Diencephalon (tissue), 1 donor: ENCODE results near the gene NVL. TPM values are rescaled to one million over a fixed set of nuclear protein-coding genes. Genes with fewer than 3 reads are reported as not detected.

Experiments used
- small RNA-seq: library from RNA; depleted of rRNA; stranded (forward); fragments of <200 nt; gene quantifications from one replicate; pipeline ENCODE3, GENCODE V24; 2014
- total RNA-seq: library from RNA; depleted of rRNA; stranded (reverse); fragments of >200 nt; gene quantifications from one replicate; pipeline ENCODE4 v1.2.3, GENCODE V29; 2014

The NVL gene
- total RNA-seq = 38.8 TPM

DNA sequence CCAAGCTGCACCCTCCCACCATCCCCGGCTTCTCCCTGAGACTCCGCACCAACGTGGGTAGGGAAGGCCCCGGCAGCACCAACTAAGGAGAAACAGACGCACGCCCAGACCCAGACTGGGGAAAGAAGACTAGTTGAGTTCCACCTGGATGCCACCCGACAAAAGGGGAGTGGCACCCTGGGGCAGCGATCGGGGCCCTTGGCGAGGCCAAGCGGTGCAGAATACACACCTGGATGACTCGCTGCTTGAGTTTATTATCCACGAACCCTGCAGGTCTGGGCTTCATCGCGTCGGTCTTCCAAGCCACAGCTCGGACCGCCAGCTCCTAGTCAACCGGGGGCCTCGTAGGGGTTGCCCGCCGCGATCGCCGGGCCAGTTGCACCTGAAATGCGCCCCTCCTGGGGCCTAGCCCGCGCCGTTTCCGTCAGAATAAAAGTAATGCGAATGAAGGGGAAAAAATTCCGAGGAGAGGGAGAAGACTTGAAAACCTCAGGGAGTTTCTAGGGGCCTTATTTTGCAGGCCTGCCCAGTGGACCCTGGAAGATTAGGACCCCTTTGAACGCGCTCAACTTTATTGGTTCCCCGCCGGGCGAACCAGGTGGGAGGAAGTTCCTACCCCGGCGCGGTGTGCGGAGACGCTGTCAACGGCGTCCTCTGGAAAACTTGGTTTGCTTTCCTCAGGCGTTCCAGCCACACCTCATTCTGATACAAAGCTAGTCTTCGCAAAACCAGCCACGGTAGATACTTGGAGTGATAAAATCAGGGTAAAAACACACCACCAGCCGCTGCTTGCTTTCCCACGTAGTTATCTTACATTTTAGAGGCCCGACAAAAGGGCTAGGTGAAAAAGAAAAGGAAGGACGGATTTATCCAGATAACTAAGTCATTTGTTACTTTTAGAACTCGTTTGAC is at the start of gene NVL:
Gene NVL (minus strand): TSS at position 331 of the 912 bp plus-strand sequence. CDS start 45 bp downstream, at position 286.

DNA sequence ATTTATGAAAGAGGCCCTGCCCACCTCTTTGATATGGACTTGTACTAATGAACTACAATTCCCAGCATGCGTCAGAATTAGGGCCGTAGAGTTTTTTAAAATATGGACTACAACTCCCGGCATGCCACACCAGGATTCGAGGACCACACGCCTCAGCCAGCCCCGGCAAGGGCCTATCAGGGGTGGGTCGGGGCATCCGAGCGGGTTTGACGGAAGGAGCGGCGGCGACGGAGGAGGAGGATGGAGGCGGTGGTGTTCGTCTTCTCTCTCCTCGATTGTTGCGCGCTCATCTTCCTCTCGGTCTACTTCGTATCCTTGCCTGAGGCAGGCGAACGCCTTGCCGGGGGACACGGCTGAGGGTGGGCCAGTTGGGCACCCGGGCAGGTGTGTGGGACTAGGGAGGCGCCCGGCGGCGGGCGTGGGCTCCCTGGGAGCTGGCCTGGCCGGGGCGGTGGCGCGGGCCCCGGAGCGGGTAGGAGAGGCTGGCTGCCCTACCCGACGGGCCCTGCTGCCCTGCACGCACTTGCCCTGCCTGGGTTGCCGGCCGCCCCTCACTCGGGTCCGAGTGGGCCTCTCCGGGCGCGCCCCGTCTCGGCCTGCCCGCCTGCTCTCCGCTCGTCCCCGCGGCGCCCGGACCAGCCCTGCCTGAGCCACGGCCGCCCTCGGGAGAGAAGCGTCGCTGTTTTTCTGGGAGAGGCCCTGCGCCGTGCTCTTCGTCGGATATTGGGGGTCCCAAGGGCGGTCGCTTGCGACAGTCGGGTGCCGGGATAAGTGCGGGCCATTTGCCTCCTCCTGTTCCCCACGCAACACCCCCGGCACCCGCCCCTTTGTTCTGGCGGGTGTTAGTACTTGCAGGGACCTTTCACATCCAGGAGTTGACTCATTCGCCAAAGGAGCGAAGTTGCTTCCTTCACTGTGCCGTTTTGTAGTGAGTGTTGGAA is 27.0 kb upstream of the NVL start, which contains the start of gene CNIH4:
Gene CNIH4 (plus strand): TSS at position 195 of the 941 bp plus-strand sequence. CDS start 46 bp downstream, at position 241.

DNA sequence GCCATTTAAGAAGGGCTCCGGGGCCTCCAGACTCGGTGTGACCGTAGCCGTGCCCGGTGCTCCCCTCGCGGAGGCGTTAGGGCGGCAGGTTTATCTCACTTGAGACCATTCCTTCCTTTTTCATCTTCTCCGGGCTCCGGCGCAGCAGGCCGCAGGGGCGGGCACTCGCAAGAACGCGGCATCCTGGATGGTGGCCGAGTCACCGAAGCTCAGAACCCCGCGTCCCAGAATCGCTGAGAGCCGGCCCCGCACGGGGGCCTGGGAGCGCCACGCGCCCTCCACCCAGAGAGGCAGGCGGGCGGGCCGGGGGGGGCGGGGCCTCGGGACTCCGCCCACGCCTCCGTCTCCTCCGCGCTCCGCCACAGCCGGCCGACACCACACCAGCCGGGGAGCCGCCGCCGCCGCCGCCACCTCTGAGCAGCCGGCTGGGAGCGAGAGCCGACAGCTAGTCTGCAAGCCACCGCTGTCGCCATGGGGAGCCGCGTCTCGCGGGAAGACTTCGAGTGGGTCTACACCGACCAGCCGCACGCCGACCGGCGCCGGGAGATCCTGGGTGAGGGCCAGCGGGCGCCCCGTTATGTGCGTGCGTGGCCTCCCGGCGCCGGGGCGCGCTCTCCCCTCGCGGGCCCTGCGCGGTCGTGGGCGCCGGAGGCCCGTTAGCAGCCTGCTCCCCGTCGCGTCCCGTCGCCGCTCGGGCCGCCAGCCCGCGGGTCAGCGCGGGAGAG is 146.9 kb downstream of the NVL start, which contains the start of gene DEGS1:
Gene DEGS1 (plus strand): TSS at position 375 of the 725 bp plus-strand sequence. CDS start 97 bp downstream, at position 472.

Small RNA genes within 50 kb of the gene (small RNA-seq; reads per million reads assigned to genes)
- gene MIR320B2 (not detected), gene RF00139 (not detected), gene RNU6-1008P (not detected)

Other genes with a start within 250 kb of the NVL start
- 48.7 TPM for gene FBXO28, start 216.1 kb downstream of the NVL start, total RNA-seq
- gene DEGS1, start 146.9 kb downstream of the NVL start, total RNA-seq = 65.0 TPM
- gene CNIH4, start 26.7 kb upstream of the NVL start, total RNA-seq = 29.3 TPM
- 80.7 TPM for gene WDR26, start 104.6 kb upstream of the NVL start, total RNA-seq